DND-41 (cell line): ENCODE data around the gene EHD1.

ENCODE experiments used
- EZH2 ChIP-seq: IDR thresholded peaks from 3 replicates; pipeline ENCODE4 v1.6.1; 2012; ENCODE audit warnings: borderline replicate concordance, low read depth, mild to moderate bottlenecking, moderate library complexity, low read length, inconsistent platforms; ENCODE audit not compliant: severe bottlenecking
- TF ChIP-seq, protein P1 (sequence below): IDR thresholded peaks from 2 replicates; pipeline ENCODE4 v1.5.1; 2012; ENCODE audit warnings: borderline replicate concordance, low read length, moderate library complexity, mild to moderate bottlenecking; ENCODE audit not compliant: poor library complexity, severe bottlenecking; ENCODE audit errors: extremely low read depth

DNA sequence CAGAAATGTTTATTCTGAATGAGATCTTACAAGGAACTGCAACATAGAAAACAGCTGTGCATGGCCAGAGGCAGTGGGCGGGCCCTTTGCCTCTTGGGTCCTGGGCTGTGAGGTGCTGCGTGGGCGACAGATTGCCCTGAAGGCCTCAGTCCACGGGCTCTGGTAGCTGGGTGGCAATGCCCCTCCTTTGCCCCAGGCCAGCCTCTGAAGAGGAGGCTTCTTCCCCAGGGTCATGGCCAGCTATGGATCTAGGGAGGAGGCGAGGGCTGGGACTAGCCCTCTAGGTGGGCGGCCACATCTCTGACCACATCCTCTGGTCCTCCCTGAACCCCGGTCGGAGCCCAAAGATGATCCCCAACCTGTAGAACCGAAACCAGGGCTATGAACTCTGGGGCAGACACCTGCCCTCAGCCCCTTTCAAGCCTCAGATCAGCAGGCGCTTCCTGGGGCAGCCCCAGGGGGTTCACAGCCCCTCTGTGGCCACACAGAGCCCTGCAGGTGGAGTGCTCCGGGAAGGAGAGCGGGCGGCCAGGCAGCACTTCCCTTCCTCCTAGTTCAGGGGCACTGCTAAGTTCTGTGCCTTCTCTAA lies 27.3 kb downstream of the EHD1 start:
- TF ChIP-seq, protein P1, sequence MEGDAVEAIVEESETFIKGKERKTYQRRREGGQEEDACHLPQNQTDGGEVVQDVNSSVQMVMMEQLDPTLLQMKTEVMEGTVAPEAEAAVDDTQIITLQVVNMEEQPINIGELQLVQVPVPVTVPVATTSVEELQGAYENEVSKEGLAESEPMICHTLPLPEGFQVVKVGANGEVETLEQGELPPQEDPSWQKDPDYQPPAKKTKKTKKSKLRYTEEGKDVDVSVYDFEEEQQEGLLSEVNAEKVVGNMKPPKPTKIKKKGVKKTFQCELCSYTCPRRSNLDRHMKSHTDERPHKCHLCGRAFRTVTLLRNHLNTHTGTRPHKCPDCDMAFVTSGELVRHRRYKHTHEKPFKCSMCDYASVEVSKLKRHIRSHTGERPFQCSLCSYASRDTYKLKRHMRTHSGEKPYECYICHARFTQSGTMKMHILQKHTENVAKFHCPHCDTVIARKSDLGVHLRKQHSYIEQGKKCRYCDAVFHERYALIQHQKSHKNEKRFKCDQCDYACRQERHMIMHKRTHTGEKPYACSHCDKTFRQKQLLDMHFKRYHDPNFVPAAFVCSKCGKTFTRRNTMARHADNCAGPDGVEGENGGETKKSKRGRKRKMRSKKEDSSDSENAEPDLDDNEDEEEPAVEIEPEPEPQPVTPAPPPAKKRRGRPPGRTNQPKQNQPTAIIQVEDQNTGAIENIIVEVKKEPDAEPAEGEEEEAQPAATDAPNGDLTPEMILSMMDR, result no peak
- no peak for TF ChIP-seq EZH2
